GM18951 (cell line): ENCODE results near the gene PITPNM3.
"Not testable (repeated sequence)": the region's sequence is repeated elsewhere in the genome, so short reads cannot be mapped to it uniquely, and the experiment has no call there.

Experiments used
- POLR2A ChIP-seq: IDR thresholded peaks from 4 replicates; pipeline ENCODE4 v1.6.1; 2011; ENCODE audit warnings: mild to moderate bottlenecking; ENCODE audit not compliant: insufficient read length, insufficient read depth; ENCODE audit errors: extremely low read depth
- in situ Hi-C: fragments of 300-500 bp; cut with MboI; formaldehyde crosslinking; loops from one replicate; pipeline ENCODE4 v1.12.0; 2022; ENCODE audit warnings: low sequenced_read_pairs, mixed read lengths, inconsistent platforms; ENCODE audit not compliant: unreplicated experiment

The PITPNM3 gene

GRCh38 chr17:6488008-6488539 lies 68.3 kb downstream of the PITPNM3 start:
- TF ChIP-seq POLR2A = no peak

GRCh38 chr17:6487251-6488007 lies 68.9 kb downstream of the PITPNM3 start:
- in situ Hi-C loops = no loop called here
- no peak for TF ChIP-seq POLR2A

More at GRCh38 chr17:6488008-6488539, 68.3 kb downstream of the PITPNM3 start:
- in situ Hi-C loops = no loop called here

DNA sequence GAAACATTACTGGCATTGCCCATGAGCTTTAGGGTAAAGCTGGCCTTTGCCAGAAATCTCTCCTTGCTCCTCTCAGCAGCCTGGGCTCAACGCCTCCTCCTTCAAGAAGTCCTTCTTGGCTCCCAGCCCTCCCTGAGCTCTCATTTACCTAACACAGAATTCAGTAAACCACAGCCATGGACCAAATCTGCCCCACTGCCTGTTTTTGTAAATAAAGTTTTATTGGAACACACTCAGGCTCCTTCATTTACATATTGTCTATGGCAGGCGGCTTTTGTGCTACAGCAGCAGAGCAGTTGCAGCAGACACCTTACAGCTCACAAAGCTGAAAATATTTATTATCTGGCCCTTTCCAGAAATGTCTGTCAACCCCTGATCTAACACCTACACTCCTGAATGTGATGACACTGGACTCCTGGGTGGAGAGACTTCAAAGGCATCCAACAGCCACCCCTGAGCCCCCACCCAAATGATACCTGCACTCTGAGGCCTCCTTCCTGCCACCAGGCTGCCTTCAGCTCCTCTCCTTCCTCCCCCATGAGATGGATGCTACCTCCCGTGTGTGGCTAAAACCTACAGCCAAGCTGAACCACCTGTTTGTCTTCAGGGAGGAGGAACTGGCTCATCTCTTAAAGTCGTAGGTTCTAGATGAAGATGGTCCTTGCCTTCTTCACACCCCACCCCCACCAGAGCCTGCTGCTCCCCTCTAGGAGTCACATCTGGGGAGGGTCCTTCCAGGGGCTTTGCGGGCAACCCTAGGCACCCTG lies 70.5 kb downstream of the PITPNM3 start:
- in situ Hi-C loops = no loop called here

DNA sequence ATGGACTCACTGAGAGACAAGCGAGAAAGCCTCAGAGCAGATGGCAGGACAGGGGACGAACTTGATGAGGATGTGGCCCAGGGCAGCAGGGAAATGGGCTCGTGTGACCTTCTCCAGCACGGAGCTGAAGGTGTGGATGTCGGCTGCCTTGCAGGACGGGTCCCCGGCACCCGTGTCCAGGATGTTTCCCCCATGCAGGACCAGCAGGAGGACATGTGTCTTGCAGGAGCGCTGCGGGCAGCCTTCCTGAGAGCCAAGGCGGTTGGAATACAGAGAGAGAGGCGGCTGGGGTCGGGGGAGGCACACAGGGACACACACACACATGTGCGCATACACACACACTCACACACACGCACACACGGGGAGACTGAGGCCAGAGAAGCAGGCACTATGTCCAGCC lies 72.8 kb downstream of the PITPNM3 start:
- no peak for TF ChIP-seq POLR2A
- in situ Hi-C loops = no loop called here

More for the DNA sequence above, 70.5 kb downstream of the PITPNM3 start:
- TF ChIP-seq POLR2A = no peak

GRCh38 chr17:6482796-6483195 lies 73.6 kb downstream of the PITPNM3 start:
- in situ Hi-C loops = not testable (repeated sequence)

DNA sequence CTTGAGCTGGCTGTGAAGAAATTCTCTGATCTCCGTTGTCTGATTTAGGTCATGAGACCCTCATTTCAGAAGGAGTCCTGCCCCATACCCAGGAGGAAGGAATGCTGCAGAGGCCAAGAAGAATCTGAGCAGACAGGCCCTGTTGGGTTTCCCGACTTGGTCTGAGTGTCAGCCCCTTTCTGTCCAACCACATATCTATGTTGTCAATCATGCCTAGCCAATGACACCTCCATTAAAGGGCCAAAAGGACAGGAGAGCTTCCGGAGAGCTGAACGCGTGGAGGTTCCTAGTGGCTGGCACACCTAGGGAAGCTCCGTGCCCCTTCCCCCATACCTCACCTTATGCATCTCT lies 74.3 kb downstream of the PITPNM3 start:
- no peak for TF ChIP-seq POLR2A
- in situ Hi-C loops = no loop called here

- no peak for TF ChIP-seq POLR2A
- in situ Hi-C loops = no loop called here
Observed at GRCh38 chr17:6480303-6480675, 76.1 kb downstream of the PITPNM3 start.

- no peak for TF ChIP-seq POLR2A
- in situ Hi-C loops = no loop called here
Observed at GRCh38 chr17:6479622-6480302, 76.6 kb downstream of the PITPNM3 start.

DNA sequence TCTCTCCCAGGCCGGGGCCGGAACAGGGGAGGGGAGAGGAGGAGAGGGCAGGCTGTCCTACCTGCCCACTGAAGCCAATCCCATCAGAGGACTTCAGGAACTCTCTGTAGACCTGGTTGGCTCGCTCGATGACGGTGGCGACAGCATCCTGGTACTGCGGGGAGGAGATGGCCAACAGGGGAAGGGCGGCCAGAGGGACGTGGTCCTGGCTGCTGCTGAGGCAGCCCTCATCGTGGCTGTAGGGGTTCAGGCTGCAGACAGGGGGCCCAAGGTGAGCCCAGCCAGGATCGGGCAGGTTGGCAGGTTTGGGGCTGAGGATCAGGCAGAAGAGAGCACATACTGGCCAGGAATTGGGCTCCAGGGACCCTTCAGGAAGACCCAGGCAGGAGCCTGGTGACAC lies 77.9 kb downstream of the PITPNM3 start:
- in situ Hi-C loops = no loop called here
- TF ChIP-seq POLR2A = no peak

GRCh38 chr17:6477831-6478383 lies 78.4 kb downstream of the PITPNM3 start:
- in situ Hi-C loops = no loop called here
- no peak for TF ChIP-seq POLR2A

DNA sequence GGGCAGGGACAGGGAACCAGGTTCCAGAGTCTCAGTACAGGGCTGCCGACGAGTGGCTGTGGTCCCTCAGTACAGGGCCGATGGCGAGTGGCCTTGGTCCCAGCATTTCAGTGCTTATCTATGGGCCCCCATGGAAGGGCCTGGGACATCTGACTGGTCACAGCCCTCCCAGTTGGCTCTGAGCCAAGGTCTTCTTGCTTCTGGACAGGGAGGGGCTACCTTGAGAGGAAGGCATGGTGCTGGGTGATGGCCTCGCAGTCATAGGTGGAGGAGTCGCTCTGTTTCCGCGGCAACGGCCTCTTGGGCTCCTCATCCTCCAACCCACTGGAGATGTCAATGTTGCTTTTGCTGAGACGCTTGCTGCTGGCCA lies 79.6 kb downstream of the PITPNM3 start:
- no peak for TF ChIP-seq POLR2A
- in situ Hi-C loops = no loop called here

GRCh38 chr17:6476076-6476809 lies 80.1 kb downstream of the PITPNM3 start:
- in situ Hi-C loops = no loop called here
- no peak for TF ChIP-seq POLR2A

GRCh38 chr17:6475411-6475810 lies 80.9 kb downstream of the PITPNM3 start:
- in situ Hi-C loops = no loop called here
- no peak for TF ChIP-seq POLR2A
